ENCODE results near the gene RNF103. TPM values are rescaled to one million over a fixed set of nuclear protein-coding genes. Genes with fewer than 3 reads are reported as not detected.

Gene RNF103, protein sequence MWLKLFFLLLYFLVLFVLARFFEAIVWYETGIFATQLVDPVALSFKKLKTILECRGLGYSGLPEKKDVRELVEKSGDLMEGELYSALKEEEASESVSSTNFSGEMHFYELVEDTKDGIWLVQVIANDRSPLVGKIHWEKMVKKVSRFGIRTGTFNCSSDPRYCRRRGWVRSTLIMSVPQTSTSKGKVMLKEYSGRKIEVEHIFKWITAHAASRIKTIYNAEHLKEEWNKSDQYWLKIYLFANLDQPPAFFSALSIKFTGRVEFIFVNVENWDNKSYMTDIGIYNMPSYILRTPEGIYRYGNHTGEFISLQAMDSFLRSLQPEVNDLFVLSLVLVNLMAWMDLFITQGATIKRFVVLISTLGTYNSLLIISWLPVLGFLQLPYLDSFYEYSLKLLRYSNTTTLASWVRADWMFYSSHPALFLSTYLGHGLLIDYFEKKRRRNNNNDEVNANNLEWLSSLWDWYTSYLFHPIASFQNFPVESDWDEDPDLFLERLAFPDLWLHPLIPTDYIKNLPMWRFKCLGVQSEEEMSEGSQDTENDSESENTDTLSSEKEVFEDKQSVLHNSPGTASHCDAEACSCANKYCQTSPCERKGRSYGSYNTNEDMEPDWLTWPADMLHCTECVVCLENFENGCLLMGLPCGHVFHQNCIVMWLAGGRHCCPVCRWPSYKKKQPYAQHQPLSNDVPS
- total RNA-seq (2016; rRNA removed; fragmentation: Illumina TruSeq; extraction: Trizol) (12.6 and 19.8 TPM in 2 replicates), polyA plus RNA-seq (2011; rRNA removed) (19.6 and 21.1 TPM in 2 replicates), polyA minus RNA-seq (2011; rRNA and poly(A)+ RNA removed; ENCODE audit: low replicate concordance) (5.0 and 18.9 TPM in 2 replicates), Bru-seq, nascent RNA (percentile 96 among the genes with signal in this experiment), BruChase-seq, experiment 1, labeled RNA remaining after a 6-hour chase (percentile 98 among the genes with signal in this experiment), BruChase-seq, experiment 2, labeled RNA remaining after a 2-hour chase (percentile 99 among the genes with signal in this experiment)
- 1.5 and 1.9 TPM in 2 replicates for total RNA-seq (2016; cell fraction: cytosol; rRNA removed; fragmentation: Illumina TruSeq; extraction: Trizol; ENCODE audit: low read depth)
- 11.0 and 21.0 TPM in 2 replicates for total RNA-seq (2016; cell fraction: insoluble cytoplasmic fraction; rRNA removed; fragmentation: Illumina TruSeq; extraction: Trizol)
- 6.1 and 6.2 TPM in 2 replicates for total RNA-seq (2016; cell fraction: membrane; rRNA removed; fragmentation: Illumina TruSeq; extraction: Trizol)
- total RNA-seq (2016; cell fraction: nucleus; rRNA removed; fragmentation: Illumina TruSeq; extraction: Trizol), result 39.4 and 41.8 TPM in 2 replicates
- 8.2 and 16.0 TPM in 2 replicates for polyA plus RNA-seq (2011; cell fraction: cytosol; rRNA removed)
- polyA plus RNA-seq (2011; cell fraction: nucleus; rRNA removed), result 22.3 and 24.0 TPM in 2 replicates
- polyA plus RNA-seq (2012), result 38.7 and 39.1 TPM in 2 replicates
- 1.5 and 1.6 TPM in 2 replicates for polyA plus RNA-seq (2016; cell fraction: cytosol; fragmentation: Illumina TruSeq; extraction: Trizol; ENCODE audit: low read depth)
- 11.7 and 15.5 TPM in 2 replicates for polyA plus RNA-seq (2016; cell fraction: insoluble cytoplasmic fraction; fragmentation: Illumina TruSeq; extraction: Trizol; ENCODE audit: low read depth)
- polyA plus RNA-seq (2016; cell fraction: membrane; fragmentation: Illumina TruSeq; extraction: Trizol; ENCODE audit: low read depth), result 4.1 and 4.3 TPM in 2 replicates
- polyA plus RNA-seq (2016; cell fraction: nucleus; fragmentation: Illumina TruSeq; extraction: Trizol; ENCODE audit: insufficient read depth, low read depth), result 43.3 and 45.1 TPM in 2 replicates
- 22.4 and 27.3 TPM in 2 replicates for polyA minus RNA-seq (2011; cell fraction: cytosol; rRNA and poly(A)+ RNA removed)
- polyA minus RNA-seq (2011; cell fraction: nucleus; rRNA and poly(A)+ RNA removed), result 136 and 137 TPM in 2 replicates
- long read RNA-seq, experiment 1, partial matches to known transcripts, result 0 of 7 reads
- long read RNA-seq, experiment 1, other reads (novel, unspliced or antisense), result 6 of 7 reads
- long read RNA-seq, experiment 2, partial matches to known transcripts, result 0 of 51 reads
- long read RNA-seq, experiment 2, other reads (novel, unspliced or antisense), result 51 of 51 reads

DNA sequence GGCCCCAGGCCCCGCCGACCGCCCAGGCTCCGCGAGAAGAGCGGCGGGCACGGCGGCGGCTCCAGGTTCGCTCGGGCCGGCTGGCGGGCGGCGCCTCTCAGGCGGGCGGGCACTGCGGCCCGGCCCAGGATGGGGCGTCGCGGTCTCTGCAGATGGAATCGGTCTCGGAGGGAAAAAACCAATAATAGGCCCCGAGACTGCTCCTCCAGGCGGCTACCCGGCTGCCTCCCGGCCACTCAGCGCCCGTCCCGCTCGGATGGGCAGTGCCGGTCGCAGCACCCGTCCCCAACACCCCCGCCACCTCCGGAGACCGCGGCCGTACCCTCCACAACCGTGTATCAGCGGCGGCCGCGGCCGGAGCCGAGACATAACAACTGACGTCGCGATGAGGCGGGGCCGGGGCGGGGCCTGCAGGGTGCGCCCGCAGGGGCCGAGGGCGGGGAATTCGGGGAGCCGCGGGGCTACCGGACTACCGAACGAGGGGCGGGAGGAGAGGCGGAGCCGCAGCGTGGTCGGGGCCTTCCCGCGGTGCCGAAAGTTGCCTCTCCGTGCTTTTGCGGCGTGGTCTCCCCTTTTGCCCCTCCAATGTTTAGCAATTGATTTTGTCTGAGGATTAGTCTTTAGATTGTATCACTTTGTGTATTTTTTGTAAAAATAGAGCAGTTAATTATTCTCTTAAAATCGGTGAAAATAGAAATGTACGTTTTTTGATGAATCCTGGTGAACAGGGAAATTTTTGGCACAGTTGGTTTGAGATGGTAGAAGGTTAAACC lies at the start of gene RNF103:
TSS of gene RNF103 (minus strand) at position 372 of the 773 bp plus-strand sequence. CDS start 979 bp downstream, outside the sequence.
- ATAC-seq (peak; percentile 92), FAIRE-seq (no peak), DNase-seq (ENCODE audit: low spot score) (peak; percentile 88)
- peak within 1 kb of the TSS; percentile 55 for H2AFZ ChIP-seq (ENCODE audit: low read length)
- 1% methylated on average over 30 of the region's 77 CpGs for WGBS (ENCODE audit: low lambda C conversion rate)
- peaks cover 62% of the 10 kb centered on the region for H3K4me1 ChIP-seq (ENCODE audit: insufficient read depth, low read length)
- H3K9me3 ChIP-seq (ENCODE audit: low read length), result no peaks in the 10 kb centered on the region
- ChIA-PET POLR2A (interaction anchor here (1.4 to 2.1 kb wide), 3 partner anchors 9 to 183 kb away, joined by 4 to 10 read pairs (median 8); partner anchors contain the start of gene KDM3A), CTCF (ENCODE audit: low intra/inter-chr PET ratio, low total read pairs) (no interaction called here)
- H3K4me3 ChIP-seq (replicated peaks in 1 of 3; ENCODE audit: insufficient read depth in 1 of 3, low read depth in 2 of 3, low read length in 3 of 3), result peak within 1 kb of the TSS; percentile 67 to 89 (median 87)
- BruUV-seq (replicated peaks), result no TSS peak
- H3K79me2 ChIP-seq (ENCODE audit: insufficient read depth, low read length), result peaks cover 44% of the 10 kb centered on the region
- H3K27ac ChIP-seq (ENCODE audit: extremely low read length, insufficient read depth, low read length), result peak within 1 kb of the TSS; percentile 90
- peaks cover 2 to 7% of the 10 kb centered on the region in 2 experiments; a peak in 4 of 5 replicates for H3K36me3 ChIP-seq (replicated peaks in 1 of 2; ENCODE audit: control insufficient read depth in 1 of 2, insufficient read depth in 2 of 2, low read length in 2 of 2)
- in situ Hi-C loops (cut with HindIII; ENCODE audit: extremely low pct_ligation_motif_present, low pct_unique_long_range_greater_than_20kb), result loop anchor here (10.0 kb wide), 1 partner anchor 51 kb away; no protein-coding TSS in a partner anchor
- H3K27me3 ChIP-seq (ENCODE audit: control insufficient read depth in 1 of 2, insufficient read depth in 2 of 2, low read length in 2 of 2), result no peaks in the 10 kb centered on the region; a peak in 1 of 5 replicates
- peak within 1 kb of the TSS; percentile 86 for H3K9ac ChIP-seq (ENCODE audit: insufficient read depth, low read depth, low read length)
- H4K20me1 ChIP-seq (ENCODE audit: insufficient read depth, low read length), result peaks cover 26% of the 10 kb centered on the region
- peak within 1 kb of the TSS; percentile 72 for H3K4me2 ChIP-seq (ENCODE audit: low read depth, low read length)
- intact Hi-C loops (cut with micrococcal nuclease; ENCODE audit: unreplicated experiment), result loop anchor here (2.0 to 5.0 kb wide), 3 partner anchors 51 to 181 kb away; partner anchors contain the start of genes CHMP3 and KDM3A
- no peak for TF ChIP-seq TCF12 (IDR thresholded peaks at IDR 0.05)
- peak; percentile 60 for TF ChIP-seq TCF12 (CRISPR knock-in tag; IDR thresholded peaks at IDR 0.05)
- peak; percentile 82 for TF ChIP-seq ZNF772 (CRISPR knock-in tag; IDR thresholded peaks at IDR 0.05)
- TF ChIP-seq POLR2G (IDR thresholded peaks at IDR 0.05; ENCODE audit: low read depth, low read length), result peak; percentile 93
- peak; percentile 55 for TF ChIP-seq ZFYVE20 (CRISPR knock-in tag; IDR thresholded peaks at IDR 0.05; ENCODE audit: borderline replicate concordance, low read depth)
- TF ChIP-seq, protein P1, sequence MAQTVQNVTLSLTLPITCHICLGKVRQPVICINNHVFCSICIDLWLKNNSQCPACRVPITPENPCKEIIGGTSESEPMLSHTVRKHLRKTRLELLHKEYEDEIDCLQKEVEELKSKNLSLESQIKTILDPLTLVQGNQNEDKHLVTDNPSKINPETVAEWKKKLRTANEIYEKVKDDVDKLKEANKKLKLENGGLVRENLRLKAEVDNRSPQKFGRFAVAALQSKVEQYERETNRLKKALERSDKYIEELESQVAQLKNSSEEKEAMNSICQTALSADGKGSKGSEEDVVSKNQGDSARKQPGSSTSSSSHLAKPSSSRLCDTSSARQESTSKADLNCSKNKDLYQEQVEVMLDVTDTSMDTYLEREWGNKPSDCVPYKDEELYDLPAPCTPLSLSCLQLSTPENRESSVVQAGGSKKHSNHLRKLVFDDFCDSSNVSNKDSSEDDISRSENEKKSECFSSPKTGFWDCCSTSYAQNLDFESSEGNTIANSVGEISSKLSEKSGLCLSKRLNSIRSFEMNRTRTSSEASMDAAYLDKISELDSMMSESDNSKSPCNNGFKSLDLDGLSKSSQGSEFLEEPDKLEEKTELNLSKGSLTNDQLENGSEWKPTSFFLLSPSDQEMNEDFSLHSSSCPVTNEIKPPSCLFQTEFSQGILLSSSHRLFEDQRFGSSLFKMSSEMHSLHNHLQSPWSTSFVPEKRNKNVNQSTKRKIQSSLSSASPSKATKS (CRISPR knock-in tag; IDR thresholded peaks at IDR 0.05), result no peak
- TF ChIP-seq ZNF235 (CRISPR knock-in tag; IDR thresholded peaks at IDR 0.05; ENCODE audit: borderline replicate concordance), result peak; percentile 97
- peak; percentile 60 for TF ChIP-seq RXRB (CRISPR knock-in tag; IDR thresholded peaks at IDR 0.05; ENCODE audit: borderline replicate concordance)
- TF ChIP-seq ZZZ3 (CRISPR knock-in tag; IDR thresholded peaks at IDR 0.05; ENCODE audit: borderline replicate concordance), result peak; percentile 79; the same call in 1 of the 2 replicates
- peak; percentile 27; the same call in 1 of the 2 replicates for TF ChIP-seq RNF2 (conservative IDR thresholded peaks at IDR 0.05; ENCODE audit: low read depth)
- TF ChIP-seq ZNF354B (CRISPR knock-in tag; IDR thresholded peaks at IDR 0.05), result no peak
- TF ChIP-seq, protein P2, sequence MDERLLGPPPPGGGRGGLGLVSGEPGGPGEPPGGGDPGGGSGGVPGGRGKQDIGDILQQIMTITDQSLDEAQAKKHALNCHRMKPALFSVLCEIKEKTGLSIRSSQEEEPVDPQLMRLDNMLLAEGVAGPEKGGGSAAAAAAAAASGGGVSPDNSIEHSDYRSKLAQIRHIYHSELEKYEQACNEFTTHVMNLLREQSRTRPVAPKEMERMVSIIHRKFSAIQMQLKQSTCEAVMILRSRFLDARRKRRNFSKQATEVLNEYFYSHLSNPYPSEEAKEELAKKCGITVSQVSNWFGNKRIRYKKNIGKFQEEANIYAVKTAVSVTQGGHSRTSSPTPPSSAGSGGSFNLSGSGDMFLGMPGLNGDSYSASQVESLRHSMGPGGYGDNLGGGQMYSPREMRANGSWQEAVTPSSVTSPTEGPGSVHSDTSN (CRISPR knock-in tag; IDR thresholded peaks at IDR 0.05), result no peak

Measured in HepG2 (cell line).